Measurements from ENCODE around the gene FDX2. TPM values are rescaled to one million over a fixed set of nuclear protein-coding genes. Genes with fewer than 3 reads are reported as not detected.
A peak's percentile ranks its signal among the peaks of the same experiment; 100 is the strongest.

FDX2 gene
- total RNA-seq, 1 donor from 2014 or later: 23.3 TPM

DNA sequence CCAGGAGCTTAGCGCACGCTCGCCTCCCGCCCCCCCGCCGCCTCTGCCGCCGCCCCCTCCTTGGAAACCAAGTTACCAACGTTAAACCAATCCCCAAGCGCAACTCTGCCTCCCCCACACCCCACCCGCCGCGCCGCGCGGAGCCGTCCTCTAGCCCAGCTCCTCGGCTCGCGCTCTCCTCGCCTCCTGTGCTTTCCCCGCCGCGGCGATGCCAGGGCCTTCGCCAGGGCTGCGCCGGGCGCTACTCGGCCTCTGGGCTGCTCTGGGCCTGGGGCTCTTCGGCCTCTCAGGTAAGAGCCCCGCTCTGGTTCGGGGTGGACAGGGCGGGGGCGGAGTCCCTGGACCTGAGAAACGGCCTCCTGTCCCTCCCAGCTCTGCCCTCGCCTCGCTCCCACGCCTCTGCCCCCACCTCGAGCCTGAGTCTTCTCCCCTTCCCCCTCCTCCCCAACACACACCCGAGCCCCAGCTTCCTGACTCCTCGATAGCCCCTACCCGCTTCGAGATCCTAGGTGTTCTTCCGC, 25.9 kb downstream of the FDX2 start, which contains the start of gene ICAM5:
ICAM5 (plus strand) TSS at position 117 of the 521 bp plus-strand sequence; CDS start at position 209, 92 bp downstream.
- Mint-ChIP-seq H3K9me3 (no peaks in the 10 kb centered on the region), H3K27me3 (peaks cover 100% of the 10 kb centered on the region), H3K36me3 (peaks cover 8% of the 10 kb centered on the region), H3K27ac (peak within 1 kb of the TSS; percentile 66), H3K4me1 (ENCODE audit: unreplicated experiment) (peaks cover 21% of the 10 kb centered on the region), H3K4me3 (peak within 1 kb of the TSS; percentile 87)
- DNase-seq (ENCODE audit: extremely low spot score, unreplicated experiment): no peak
- TF ChIP-seq, protein P1, sequence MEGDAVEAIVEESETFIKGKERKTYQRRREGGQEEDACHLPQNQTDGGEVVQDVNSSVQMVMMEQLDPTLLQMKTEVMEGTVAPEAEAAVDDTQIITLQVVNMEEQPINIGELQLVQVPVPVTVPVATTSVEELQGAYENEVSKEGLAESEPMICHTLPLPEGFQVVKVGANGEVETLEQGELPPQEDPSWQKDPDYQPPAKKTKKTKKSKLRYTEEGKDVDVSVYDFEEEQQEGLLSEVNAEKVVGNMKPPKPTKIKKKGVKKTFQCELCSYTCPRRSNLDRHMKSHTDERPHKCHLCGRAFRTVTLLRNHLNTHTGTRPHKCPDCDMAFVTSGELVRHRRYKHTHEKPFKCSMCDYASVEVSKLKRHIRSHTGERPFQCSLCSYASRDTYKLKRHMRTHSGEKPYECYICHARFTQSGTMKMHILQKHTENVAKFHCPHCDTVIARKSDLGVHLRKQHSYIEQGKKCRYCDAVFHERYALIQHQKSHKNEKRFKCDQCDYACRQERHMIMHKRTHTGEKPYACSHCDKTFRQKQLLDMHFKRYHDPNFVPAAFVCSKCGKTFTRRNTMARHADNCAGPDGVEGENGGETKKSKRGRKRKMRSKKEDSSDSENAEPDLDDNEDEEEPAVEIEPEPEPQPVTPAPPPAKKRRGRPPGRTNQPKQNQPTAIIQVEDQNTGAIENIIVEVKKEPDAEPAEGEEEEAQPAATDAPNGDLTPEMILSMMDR (conservative IDR thresholded peaks at IDR 0.05): no peak

DNA sequence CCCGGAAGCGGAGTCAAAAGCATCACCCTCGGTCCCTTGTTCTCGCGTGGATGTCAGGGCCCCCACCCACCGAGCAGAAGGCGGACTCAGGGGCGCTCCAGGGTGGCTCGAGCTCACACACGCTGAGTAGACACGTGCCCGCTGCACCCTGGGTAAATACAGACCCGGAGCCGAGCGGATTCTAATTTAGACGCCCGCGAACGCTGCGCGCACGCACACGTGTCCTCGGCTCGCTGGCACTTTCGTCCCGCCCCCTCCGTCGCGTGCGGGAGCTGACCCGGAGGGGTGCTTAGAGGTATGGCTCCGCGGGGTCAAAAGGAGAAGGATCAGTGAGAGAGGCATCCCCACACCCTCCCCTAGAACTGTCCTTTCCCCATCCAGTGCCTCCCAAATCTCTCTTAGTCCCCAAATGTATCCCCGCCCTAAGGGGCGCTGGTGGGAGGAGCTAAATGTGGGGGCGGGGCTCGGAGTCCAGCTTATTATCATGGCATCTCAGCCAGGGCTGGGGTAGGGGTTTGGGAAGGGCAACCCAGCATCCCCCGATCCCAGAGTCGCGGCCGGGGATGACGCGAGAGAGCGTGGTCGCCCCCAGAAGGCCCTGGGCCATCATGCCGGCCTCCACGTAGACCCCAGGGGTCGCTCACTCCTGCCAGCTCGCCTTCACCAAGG, 26.5 kb downstream of the FDX2 start:
- no peak overlapping the region for H3K27ac Mint-ChIP-seq
- no peak for DNase-seq (ENCODE audit: extremely low spot score, unreplicated experiment)
- H3K27me3 Mint-ChIP-seq: peaks cover 97% of the 10 kb centered on the region
- H3K4me3 Mint-ChIP-seq: peak overlapping the region; percentile 87
- TF ChIP-seq, protein P1 (conservative IDR thresholded peaks at IDR 0.05): no peak
- peaks cover 21% of the 10 kb centered on the region for H3K4me1 Mint-ChIP-seq (ENCODE audit: unreplicated experiment)
- peaks cover 8% of the 10 kb centered on the region for H3K36me3 Mint-ChIP-seq
- H3K9me3 Mint-ChIP-seq: no peaks in the 10 kb centered on the region

DNA sequence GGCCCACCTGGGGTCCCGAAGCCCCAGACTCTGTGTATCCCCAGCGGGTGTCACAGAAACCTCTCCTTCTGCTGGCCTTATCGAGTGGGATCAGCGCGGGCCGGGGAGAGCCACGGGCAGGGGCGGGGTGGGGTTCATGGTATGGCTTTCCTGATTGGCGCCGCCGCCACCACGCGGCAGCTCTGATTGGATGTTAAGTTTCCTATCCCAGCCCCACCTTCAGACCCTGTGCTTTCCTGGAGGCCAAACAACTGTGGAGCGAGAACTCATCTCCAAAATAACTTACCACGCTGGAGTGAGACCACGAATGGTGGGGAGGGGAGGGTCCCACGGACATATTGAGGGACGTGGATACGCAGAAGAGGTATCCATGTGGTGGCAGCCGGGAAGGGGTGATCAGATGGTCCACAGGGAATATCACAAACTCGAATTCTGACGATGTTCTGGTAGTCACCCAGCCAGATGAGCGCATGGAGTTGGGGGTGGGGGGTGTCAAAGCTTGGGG, 27.1 kb downstream of the FDX2 start:
- H3K27ac Mint-ChIP-seq: peak overlapping the region; percentile 66

DNA sequence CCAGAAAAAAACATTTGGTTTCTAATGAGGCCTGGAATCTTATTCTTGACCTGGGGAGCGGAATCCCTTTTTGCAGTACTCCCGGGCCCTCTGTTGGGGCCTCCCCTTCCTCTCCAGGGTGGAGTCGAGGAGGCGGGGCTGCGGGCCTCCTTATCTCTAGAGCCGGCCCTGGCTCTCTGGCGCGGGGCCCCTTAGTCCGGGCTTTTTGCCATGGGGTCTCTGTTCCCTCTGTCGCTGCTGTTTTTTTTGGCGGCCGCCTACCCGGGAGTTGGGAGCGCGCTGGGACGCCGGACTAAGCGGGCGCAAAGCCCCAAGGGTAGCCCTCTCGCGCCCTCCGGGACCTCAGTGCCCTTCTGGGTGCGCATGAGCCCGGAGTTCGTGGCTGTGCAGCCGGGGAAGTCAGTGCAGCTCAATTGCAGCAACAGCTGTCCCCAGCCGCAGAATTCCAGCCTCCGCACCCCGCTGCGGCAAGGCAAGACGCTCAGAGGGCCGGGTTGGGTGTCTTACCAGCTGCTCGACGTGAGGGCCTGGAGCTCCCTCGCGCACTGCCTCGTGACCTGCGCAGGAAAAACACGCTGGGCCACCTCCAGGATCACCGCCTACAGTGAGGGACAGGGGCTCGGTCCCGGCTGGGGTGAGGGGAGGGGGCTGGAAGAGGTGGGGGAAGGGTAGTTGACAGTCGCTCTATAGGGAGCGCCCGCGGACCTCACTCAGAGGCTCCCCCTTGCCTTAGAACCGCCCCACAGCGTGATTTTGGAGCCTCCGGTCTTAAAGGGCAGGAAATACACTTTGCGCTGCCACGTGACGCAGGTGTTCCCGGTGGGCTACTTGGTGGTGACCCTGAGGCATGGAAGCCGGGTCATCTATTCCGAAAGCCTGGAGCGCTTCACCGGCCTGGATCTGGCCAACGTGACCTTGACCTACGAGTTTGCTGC, 28.7 kb downstream of the FDX2 start, which contains the start of gene ICAM4:
ICAM4 (plus strand) TSS at position 153 of the 935 bp plus-strand sequence; CDS start at position 211, 58 bp downstream.
- DNase-seq (ENCODE audit: extremely low spot score, unreplicated experiment): no peak
- Mint-ChIP-seq H3K4me3 (peak within 1 kb of the TSS; percentile 51), H3K27me3 (peaks cover 83% of the 10 kb centered on the region), H3K27ac (peak within 1 kb of the TSS; percentile 43), H3K9me3 (no peaks in the 10 kb centered on the region), H3K36me3 (peaks cover 8% of the 10 kb centered on the region), H3K4me1 (ENCODE audit: unreplicated experiment) (peaks cover 16% of the 10 kb centered on the region)
- TF ChIP-seq, protein P1 (conservative IDR thresholded peaks at IDR 0.05): no peak

More for the DNA sequence above, 27.1 kb downstream of the FDX2 start:
- Mint-ChIP-seq H3K9me3 (no peaks in the 10 kb centered on the region), H3K4me3 (peak overlapping the region; percentile 87), H3K4me1 (ENCODE audit: unreplicated experiment) (peaks cover 21% of the 10 kb centered on the region), H3K27me3 (peaks cover 94% of the 10 kb centered on the region), H3K36me3 (peaks cover 8% of the 10 kb centered on the region)
- TF ChIP-seq, protein P1 (conservative IDR thresholded peaks at IDR 0.05): no peak
- no peak for DNase-seq (ENCODE audit: extremely low spot score, unreplicated experiment)

DNA sequence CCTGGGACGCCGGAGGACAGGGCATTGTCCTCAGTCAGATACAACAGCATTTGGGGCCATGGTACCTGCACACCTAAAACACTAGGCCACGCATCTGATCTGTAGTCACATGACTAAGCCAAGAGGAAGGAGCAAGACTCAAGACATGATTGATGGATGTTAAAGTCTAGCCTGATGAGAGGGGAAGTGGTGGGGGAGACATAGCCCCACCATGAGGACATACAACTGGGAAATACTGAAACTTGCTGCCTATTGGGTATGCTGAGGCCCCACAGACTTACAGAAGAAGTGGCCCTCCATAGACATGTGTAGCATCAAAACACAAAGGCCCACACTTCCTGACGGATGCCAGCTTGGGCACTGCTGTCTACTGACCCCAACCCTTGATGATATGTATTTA, 30.4 kb downstream of the FDX2 start:
- Mint-ChIP-seq H3K27ac (peak overlapping the region; percentile 43), H3K36me3 (peaks cover 8% of the 10 kb centered on the region), H3K4me1 (ENCODE audit: unreplicated experiment) (peaks cover 8% of the 10 kb centered on the region), H3K27me3 (peaks cover 66% of the 10 kb centered on the region), H3K4me3 (no peak overlapping the region), H3K9me3 (no peaks in the 10 kb centered on the region)
- DNase-seq (ENCODE audit: extremely low spot score, unreplicated experiment): no peak
- TF ChIP-seq, protein P1 (conservative IDR thresholded peaks at IDR 0.05): no peak

Measured in type B pancreatic cell (in vitro differentiated cells).